ENCODE data around the gene EFNA5.

Gene EFNA5

GRCh38 chr5:107463731-107464130 is 207.0 kb downstream of the EFNA5 start:
- DNase-seq (ENCODE audit: extremely low read depth, low read depth), result no peak
- no peak for TF ChIP-seq CTCF (IDR thresholded peaks at IDR 0.05; ENCODE audit: low read depth, low read length)

GRCh38 chr5:107461770-107462169 is 209.0 kb downstream of the EFNA5 start:
- DNase-seq (ENCODE audit: extremely low read depth, low read depth), result no peak

GRCh38 chr5:107460789-107461188 is 209.9 kb downstream of the EFNA5 start:
- no peak for TF ChIP-seq CTCF (IDR thresholded peaks at IDR 0.05; ENCODE audit: low read depth, low read length)
- no peak for DNase-seq (ENCODE audit: extremely low read depth, low read depth)

More at GRCh38 chr5:107461770-107462169, 209.0 kb downstream of the EFNA5 start:
- TF ChIP-seq CTCF (IDR thresholded peaks at IDR 0.05; ENCODE audit: low read depth, low read length), result no peak

GRCh38 chr5:107459605-107460004 is 211.1 kb downstream of the EFNA5 start:
- no peak for DNase-seq (ENCODE audit: extremely low read depth, low read depth)
- no peak for TF ChIP-seq CTCF (IDR thresholded peaks at IDR 0.05; ENCODE audit: low read depth, low read length)

GRCh38 chr5:107458322-107458721 is 212.4 kb downstream of the EFNA5 start:
- no peak for TF ChIP-seq CTCF (IDR thresholded peaks at IDR 0.05; ENCODE audit: low read depth, low read length)
- DNase-seq (ENCODE audit: extremely low read depth, low read depth), result no peak

- no peak for TF ChIP-seq CTCF (IDR thresholded peaks at IDR 0.05; ENCODE audit: low read depth, low read length)
- DNase-seq (ENCODE audit: extremely low read depth, low read depth), result no peak
Measured at GRCh38 chr5:107457881-107458280, 212.9 kb downstream of the EFNA5 start.

- no peak for DNase-seq (ENCODE audit: extremely low read depth, low read depth)
- no peak for TF ChIP-seq CTCF (IDR thresholded peaks at IDR 0.05; ENCODE audit: low read depth, low read length)
Measured at GRCh38 chr5:107457138-107457537, 213.6 kb downstream of the EFNA5 start.

All from AG09319 (cell line).